Measurements from ENCODE around the gene LRTM2. TPM values are rescaled to one million over a fixed set of nuclear protein-coding genes. Genes with fewer than 3 reads are reported as not detected.

The LRTM2 gene
- total and polyA plus RNA-seq, 9 of the 15 experiments (the other 6 are each of a cell fraction or from before 2014, with no cell fraction given) = 0.09 TPM; not detected in 8

GRCh38 chr12:1840981-1841425 lies 20.6 kb downstream of the LRTM2 start:
- H3K4me2 ChIP-seq (ENCODE audit: insufficient read depth, low read length) = no peak overlapping the region

More at GRCh38 chr12:1840981-1841425, 20.6 kb downstream of the LRTM2 start:
- peaks cover 23 to 73% of the 10 kb centered on the region in 2 experiments; a peak in 4 of 5 replicates for H3K27me3 ChIP-seq (ENCODE audit: control insufficient read depth in 2 of 2, insufficient read depth in 2 of 2, low read length in 2 of 2)
- no peaks in the 10 kb centered on the region for H3K9me1 ChIP-seq (ENCODE audit: control insufficient read depth, insufficient read depth, low read length)
- no peaks in the 10 kb centered on the region for H3K79me2 ChIP-seq (ENCODE audit: control insufficient read depth, insufficient read depth, low read length)
- CTCF ChIA-PET (ENCODE audit: low intra/inter-chr PET ratio) = no interaction called here
- in situ Hi-C loops (cut with MboI) = no loop called here
- WGBS (ENCODE audit: insufficient coverage, low coverage, missing lambda C conversion rate) = 1% methylated on average over 7 of the region's 16 CpGs
- H2AFZ ChIP-seq (ENCODE audit: low read depth, low read length) = no peak overlapping the region
- FAIRE-seq = no peak
- H3K27ac ChIP-seq (ENCODE audit: extremely low read depth, low read depth, low read length) = no peak overlapping the region
- POLR2A ChIA-PET = no interaction called here
- no peaks in the 10 kb centered on the region for H3K9me3 ChIP-seq (replicated peaks; ENCODE audit: control insufficient read depth, insufficient read depth, low read depth, low read length)
- H3K4me3 ChIP-seq = no peak overlapping the region
- TF ChIP-seq, protein P1, sequence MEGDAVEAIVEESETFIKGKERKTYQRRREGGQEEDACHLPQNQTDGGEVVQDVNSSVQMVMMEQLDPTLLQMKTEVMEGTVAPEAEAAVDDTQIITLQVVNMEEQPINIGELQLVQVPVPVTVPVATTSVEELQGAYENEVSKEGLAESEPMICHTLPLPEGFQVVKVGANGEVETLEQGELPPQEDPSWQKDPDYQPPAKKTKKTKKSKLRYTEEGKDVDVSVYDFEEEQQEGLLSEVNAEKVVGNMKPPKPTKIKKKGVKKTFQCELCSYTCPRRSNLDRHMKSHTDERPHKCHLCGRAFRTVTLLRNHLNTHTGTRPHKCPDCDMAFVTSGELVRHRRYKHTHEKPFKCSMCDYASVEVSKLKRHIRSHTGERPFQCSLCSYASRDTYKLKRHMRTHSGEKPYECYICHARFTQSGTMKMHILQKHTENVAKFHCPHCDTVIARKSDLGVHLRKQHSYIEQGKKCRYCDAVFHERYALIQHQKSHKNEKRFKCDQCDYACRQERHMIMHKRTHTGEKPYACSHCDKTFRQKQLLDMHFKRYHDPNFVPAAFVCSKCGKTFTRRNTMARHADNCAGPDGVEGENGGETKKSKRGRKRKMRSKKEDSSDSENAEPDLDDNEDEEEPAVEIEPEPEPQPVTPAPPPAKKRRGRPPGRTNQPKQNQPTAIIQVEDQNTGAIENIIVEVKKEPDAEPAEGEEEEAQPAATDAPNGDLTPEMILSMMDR (IDR thresholded peaks at IDR 0.05 in 2 of 3, conservative IDR thresholded peaks at IDR 0.05 in 1 of 3; ENCODE audit: insufficient read depth in 2 of 3, low read depth in 1 of 3, low read length in 3 of 3) = no peak
- H3K9ac ChIP-seq (ENCODE audit: insufficient read depth in 1 of 2, low read depth in 2 of 2, low read length in 2 of 2) = no peak overlapping the region
- no peak for DNase-seq (ENCODE audit: extremely low read depth in 1 of 4, low spot score in 3 of 4)
- peaks cover 0 to 11% of the 10 kb centered on the region in 2 experiments; a peak in 2 of 5 replicates for H3K4me1 ChIP-seq (replicated peaks in 1 of 2; ENCODE audit: control insufficient read depth in 2 of 2, insufficient read depth in 2 of 2, low read length in 2 of 2)
- ATAC-seq = no peak
- H3K36me3 ChIP-seq (ENCODE audit: control insufficient read depth, insufficient read depth, low read length) = no peaks in the 10 kb centered on the region
- BruUV-seq (replicated peaks) = no TSS peak
- H4K20me1 ChIP-seq (replicated peaks; ENCODE audit: control insufficient read depth, insufficient read depth, low read length) = no peaks in the 10 kb centered on the region
- intact Hi-C loops (cut with micrococcal nuclease) = no loop called here

All from K562 (cell line).